ENCODE measurements around the gene STAB1.

STAB1 gene

GRCh38 chr3:52537726-52538421, 42.7 kb downstream of the STAB1 start:
- DNase-seq = no peak

- no peak for DNase-seq
Observed at GRCh38 chr3:52539010-52539653, 44.0 kb downstream of the STAB1 start.

GRCh38 chr3:52541050-52541449, 45.9 kb downstream of the STAB1 start:
- DNase-seq = no peak

- no peak for DNase-seq
Observed at GRCh38 chr3:52544937-52545336, 49.8 kb downstream of the STAB1 start.

- DNase-seq = no peak
Observed at GRCh38 chr3:52546111-52546901, 51.2 kb downstream of the STAB1 start.

- no peak for DNase-seq
Observed at GRCh38 chr3:52547143-52547542, 52.0 kb downstream of the STAB1 start.

GRCh38 chr3:52551118-52551517, 56.0 kb downstream of the STAB1 start:
- DNase-seq = no peak

- DNase-seq = no peak
Observed at GRCh38 chr3:52552089-52552488, 57.0 kb downstream of the STAB1 start.

GRCh38 chr3:52554026-52554755, 59.1 kb downstream of the STAB1 start:
- no peak for DNase-seq

GRCh38 chr3:52555056-52555455, 59.9 kb downstream of the STAB1 start:
- no peak for DNase-seq

- DNase-seq = no peak
Observed at GRCh38 chr3:52557011-52557960, 62.1 kb downstream of the STAB1 start.

GRCh38 chr3:52558436-52558835, 63.3 kb downstream of the STAB1 start:
- DNase-seq = no peak

GRCh38 chr3:52561028-52561747, 66.0 kb downstream of the STAB1 start:
- DNase-seq = no peak

GRCh38 chr3:52563984-52564383, 68.8 kb downstream of the STAB1 start:
- DNase-seq = no peak

- no peak for DNase-seq
Observed at GRCh38 chr3:52568069-52568468, 72.9 kb downstream of the STAB1 start.

- no peak for DNase-seq
Observed at GRCh38 chr3:52570076-52570475, 74.9 kb downstream of the STAB1 start.

- no peak for DNase-seq
Observed at GRCh38 chr3:52572221-52572620, 77.1 kb downstream of the STAB1 start.

Measured in stimulated activated CD4-positive, alpha-beta T cell treated with anti-CD3 and anti-CD28 coated beads, Interleukin-15, amount 100 ng/mL, for 24 hours (primary cell).